ENCODE results near the gene GMIP.
"Not testable (repeated sequence)": the region's sequence is repeated elsewhere in the genome, so short reads cannot be mapped to it uniquely, and the experiment has no call there.

The GMIP gene

GRCh38 chr19:19670070-19670551 lies 26.7 kb upstream of the GMIP start:
- no peak overlapping the region for H3K27ac ChIP-seq (ENCODE audit: low read length)
- H3K4me1 ChIP-seq (ENCODE audit: control insufficient read depth in 1 of 2, insufficient read depth in 2 of 2, low read length in 2 of 2), result peaks cover 0 to 5% of the 10 kb centered on the region in 2 donors

GRCh38 chr19:19668230-19669012 lies 25.0 kb upstream of the GMIP start, which contains the start of gene ZNF101:
ZNF101 (plus strand) TSS chr19:19668839; CDS start chr19:19668964, 125 bp downstream.
- Histone ChIP-seq H3K36me3 (ENCODE audit: control insufficient read depth in 1 of 2, insufficient read depth in 2 of 2, low read length in 2 of 2) (no peaks in the 10 kb centered on the region), H3K4me3 (ENCODE audit: low read depth in 1 of 2, low read length in 2 of 2) (peak within 1 kb of the TSS; percentile 77 to 83), H3K4me1 (ENCODE audit: control insufficient read depth in 1 of 2, insufficient read depth in 2 of 2, low read length in 2 of 2) (peaks cover 0 to 5% of the 10 kb centered on the region in 2 donors), H3K27me3 (ENCODE audit: low read depth, low read length) (no peaks in the 10 kb centered on the region), H3K27ac (ENCODE audit: low read length) (peak within 1 kb of the TSS; percentile 54), H3K9me3 (ENCODE audit: control insufficient read depth in 1 of 2, low read length in 2 of 2) (no peaks in the 10 kb centered on the region)

More at GRCh38 chr19:19670070-19670551, 26.7 kb upstream of the GMIP start:
- H3K9me3 ChIP-seq (ENCODE audit: control insufficient read depth in 1 of 2, low read length in 2 of 2), result no peaks in the 10 kb centered on the region
- H3K27me3 ChIP-seq (ENCODE audit: low read depth, low read length), result no peaks in the 10 kb centered on the region
- H3K4me3 ChIP-seq (ENCODE audit: low read depth in 1 of 2, low read length in 2 of 2), result peak overlapping the region; percentile 77 to 83
- peaks cover 0 to 4% of the 10 kb centered on the region in 2 donors for H3K36me3 ChIP-seq (ENCODE audit: control insufficient read depth in 1 of 2, insufficient read depth in 2 of 2, low read length in 2 of 2)

GRCh38 chr19:19665420-19665948 lies 22.0 kb upstream of the GMIP start:
- H3K9me3 ChIP-seq (ENCODE audit: control insufficient read depth in 1 of 2, low read length in 2 of 2); H3K4me3 ChIP-seq (ENCODE audit: low read depth in 1 of 2, low read length in 2 of 2); H3K36me3 ChIP-seq (ENCODE audit: control insufficient read depth in 1 of 2, insufficient read depth in 2 of 2, low read length in 2 of 2); H3K27ac ChIP-seq (ENCODE audit: low read length); H3K27me3 ChIP-seq (ENCODE audit: low read depth, low read length): not testable (repeated sequence)
- H3K4me1 ChIP-seq (ENCODE audit: control insufficient read depth in 1 of 2, insufficient read depth in 2 of 2, low read length in 2 of 2), result peaks cover 11 to 25% of the 10 kb centered on the region in 2 donors

GRCh38 chr19:19663256-19664120 lies 20.0 kb upstream of the GMIP start, which contains the start of gene ATP13A1:
ATP13A1 (minus strand) TSS chr19:19663676; CDS start chr19:19663666, 10 bp downstream.
- H3K27ac ChIP-seq (ENCODE audit: low read length), result peak within 1 kb of the TSS; percentile 77
- H3K4me3 ChIP-seq (ENCODE audit: low read depth in 1 of 2, low read length in 2 of 2), result peak within 1 kb of the TSS; percentile 78 to 94
- H3K4me1 ChIP-seq (ENCODE audit: control insufficient read depth in 1 of 2, insufficient read depth in 2 of 2, low read length in 2 of 2), result peaks cover 11 to 19% of the 10 kb centered on the region in 2 donors
- H3K27me3 ChIP-seq (ENCODE audit: low read depth, low read length), result no peaks in the 10 kb centered on the region
- H3K9me3 ChIP-seq (ENCODE audit: control insufficient read depth in 1 of 2, low read length in 2 of 2), result no peaks in the 10 kb centered on the region
- H3K36me3 ChIP-seq (ENCODE audit: control insufficient read depth in 1 of 2, insufficient read depth in 2 of 2, low read length in 2 of 2), result peaks cover 6 to 13% of the 10 kb centered on the region in 2 donors

GRCh38 chr19:19662871-19663255 lies 19.4 kb upstream of the GMIP start:
- Histone ChIP-seq H3K4me3 (ENCODE audit: low read depth in 1 of 2, low read length in 2 of 2) (peak overlapping the region; percentile 78 to 94), H3K27ac (ENCODE audit: low read length) (peak overlapping the region; percentile 77), H3K4me1 (ENCODE audit: control insufficient read depth in 1 of 2, insufficient read depth in 2 of 2, low read length in 2 of 2) (peaks cover 11 to 19% of the 10 kb centered on the region in 2 donors), H3K36me3 (ENCODE audit: control insufficient read depth in 1 of 2, insufficient read depth in 2 of 2, low read length in 2 of 2) (peaks cover 9 to 18% of the 10 kb centered on the region in 2 donors), H3K27me3 (ENCODE audit: low read depth, low read length) (no peaks in the 10 kb centered on the region), H3K9me3 (ENCODE audit: control insufficient read depth in 1 of 2, low read length in 2 of 2) (no peaks in the 10 kb centered on the region)

GRCh38 chr19:19662344-19662743 lies 18.9 kb upstream of the GMIP start:
- peak overlapping the region; percentile 78 to 94 for H3K4me3 ChIP-seq (ENCODE audit: low read depth in 1 of 2, low read length in 2 of 2)
- no peaks in the 10 kb centered on the region for H3K27me3 ChIP-seq (ENCODE audit: low read depth, low read length)
- H3K36me3 ChIP-seq (ENCODE audit: control insufficient read depth in 1 of 2, insufficient read depth in 2 of 2, low read length in 2 of 2), result peaks cover 13 to 21% of the 10 kb centered on the region in 2 donors
- no peaks in the 10 kb centered on the region for H3K9me3 ChIP-seq (ENCODE audit: control insufficient read depth in 1 of 2, low read length in 2 of 2)
- H3K27ac ChIP-seq (ENCODE audit: low read length), result peak overlapping the region; percentile 0
- peaks cover 11 to 19% of the 10 kb centered on the region in 2 donors for H3K4me1 ChIP-seq (ENCODE audit: control insufficient read depth in 1 of 2, insufficient read depth in 2 of 2, low read length in 2 of 2)

- peaks cover 19 to 27% of the 10 kb centered on the region in 2 donors for H3K36me3 ChIP-seq (ENCODE audit: control insufficient read depth in 1 of 2, insufficient read depth in 2 of 2, low read length in 2 of 2)
- peaks cover 11 to 19% of the 10 kb centered on the region in 2 donors for H3K4me1 ChIP-seq (ENCODE audit: control insufficient read depth in 1 of 2, insufficient read depth in 2 of 2, low read length in 2 of 2)
- H3K9me3 ChIP-seq (ENCODE audit: control insufficient read depth in 1 of 2, low read length in 2 of 2), result no peaks in the 10 kb centered on the region
- H3K27me3 ChIP-seq (ENCODE audit: low read depth, low read length), result no peaks in the 10 kb centered on the region
- peak overlapping the region; percentile 0 for H3K27ac ChIP-seq (ENCODE audit: low read length)
- H3K4me3 ChIP-seq (ENCODE audit: low read depth in 1 of 2, low read length in 2 of 2), result peak overlapping the region; percentile 78 to 94
These were observed 18.3 kb upstream of the GMIP start for GRCh38 chr19:19661675-19662251.

GRCh38 chr19:19661141-19661674 lies 17.8 kb upstream of the GMIP start:
- Histone ChIP-seq H3K9me3 (ENCODE audit: control insufficient read depth in 1 of 2, low read length in 2 of 2) (no peaks in the 10 kb centered on the region), H3K36me3 (ENCODE audit: control insufficient read depth in 1 of 2, insufficient read depth in 2 of 2, low read length in 2 of 2) (peaks cover 24 to 32% of the 10 kb centered on the region in 2 donors), H3K27me3 (ENCODE audit: low read depth, low read length) (no peaks in the 10 kb centered on the region), H3K4me1 (ENCODE audit: control insufficient read depth in 1 of 2, insufficient read depth in 2 of 2, low read length in 2 of 2) (peaks cover 11 to 19% of the 10 kb centered on the region in 2 donors), H3K27ac (ENCODE audit: low read length) (peak overlapping the region; percentile 0), H3K4me3 (ENCODE audit: low read depth in 1 of 2, low read length in 2 of 2) (peak overlapping the region in 1 of 2 donors; percentile 78)

GRCh38 chr19:19659646-19660245 lies 16.3 kb upstream of the GMIP start:
- H3K36me3 ChIP-seq (ENCODE audit: control insufficient read depth in 1 of 2, insufficient read depth in 2 of 2, low read length in 2 of 2), result peaks cover 39 to 47% of the 10 kb centered on the region in 2 donors
- H3K9me3 ChIP-seq (ENCODE audit: control insufficient read depth in 1 of 2, low read length in 2 of 2), result no peaks in the 10 kb centered on the region
- H3K4me1 ChIP-seq (ENCODE audit: control insufficient read depth in 1 of 2, insufficient read depth in 2 of 2, low read length in 2 of 2), result peaks cover 11 to 19% of the 10 kb centered on the region in 2 donors
- H3K4me3 ChIP-seq (ENCODE audit: low read depth in 1 of 2, low read length in 2 of 2), result no peak overlapping the region
- no peak overlapping the region for H3K27ac ChIP-seq (ENCODE audit: low read length)
- H3K27me3 ChIP-seq (ENCODE audit: low read depth, low read length), result no peaks in the 10 kb centered on the region

GRCh38 chr19:19657397-19657783 lies 13.9 kb upstream of the GMIP start:
- no peaks in the 10 kb centered on the region for H3K9me3 ChIP-seq (ENCODE audit: control insufficient read depth in 1 of 2, low read length in 2 of 2)
- peaks cover 59 to 71% of the 10 kb centered on the region in 2 donors for H3K36me3 ChIP-seq (ENCODE audit: control insufficient read depth in 1 of 2, insufficient read depth in 2 of 2, low read length in 2 of 2)
- peaks cover 6 to 12% of the 10 kb centered on the region in 2 donors for H3K4me1 ChIP-seq (ENCODE audit: control insufficient read depth in 1 of 2, insufficient read depth in 2 of 2, low read length in 2 of 2)
- H3K27ac ChIP-seq (ENCODE audit: low read length), result no peak overlapping the region
- H3K4me3 ChIP-seq (ENCODE audit: low read depth in 1 of 2, low read length in 2 of 2), result no peak overlapping the region
- no peaks in the 10 kb centered on the region for H3K27me3 ChIP-seq (ENCODE audit: low read depth, low read length)
